Measurements from ENCODE around the gene CAMK1D. TPM values are rescaled to one million over a fixed set of nuclear protein-coding genes. Genes with fewer than 3 reads are reported as not detected.

The CAMK1D gene
- total RNA-seq, 1 donor from 2014 or later, result 6.5 TPM

- H3K36me3 Mint-ChIP-seq (ENCODE audit: low read depth), result no peaks in the 10 kb centered on the region
- no peaks in the 10 kb centered on the region for H3K27me3 Mint-ChIP-seq (ENCODE audit: low read depth)
- H3K9me3 Mint-ChIP-seq, result no peaks in the 10 kb centered on the region
- no peak for TF ChIP-seq CTCF (conservative IDR thresholded peaks at IDR 0.05)
- H3K4me3 Mint-ChIP-seq, result no peak overlapping the region
- DNase-seq (ENCODE audit: low read depth, low spot score), result no peak
- peaks cover 4% of the 10 kb centered on the region for H3K4me1 Mint-ChIP-seq
- no peak overlapping the region for H3K27ac Mint-ChIP-seq (ENCODE audit: unreplicated experiment)
These were observed 138.0 kb downstream of the CAMK1D start for GRCh38 chr10:12487366-12487765.

GRCh38 chr10:12488626-12489025 lies 139.3 kb downstream of the CAMK1D start:
- no peak for TF ChIP-seq CTCF (conservative IDR thresholded peaks at IDR 0.05)
- H3K27me3 Mint-ChIP-seq (ENCODE audit: low read depth), result no peaks in the 10 kb centered on the region
- no peaks in the 10 kb centered on the region for H3K9me3 Mint-ChIP-seq
- DNase-seq (ENCODE audit: low read depth, low spot score), result no peak
- no peaks in the 10 kb centered on the region for H3K36me3 Mint-ChIP-seq (ENCODE audit: low read depth)
- H3K4me3 Mint-ChIP-seq, result no peak overlapping the region
- no peaks in the 10 kb centered on the region for H3K4me1 Mint-ChIP-seq
- H3K27ac Mint-ChIP-seq (ENCODE audit: unreplicated experiment), result no peak overlapping the region

- no peak for TF ChIP-seq CTCF (conservative IDR thresholded peaks at IDR 0.05)
- Mint-ChIP-seq H3K9me3 (no peaks in the 10 kb centered on the region), H3K4me3 (no peak overlapping the region), H3K27ac (ENCODE audit: unreplicated experiment) (no peak overlapping the region), H3K4me1 (no peaks in the 10 kb centered on the region), H3K27me3 (ENCODE audit: low read depth) (no peaks in the 10 kb centered on the region), H3K36me3 (ENCODE audit: low read depth) (no peaks in the 10 kb centered on the region)
- DNase-seq (ENCODE audit: low read depth, low spot score), result no peak
These were observed 140.0 kb downstream of the CAMK1D start for GRCh38 chr10:12489357-12489756.

- Mint-ChIP-seq H3K9me3 (no peaks in the 10 kb centered on the region), H3K27me3 (ENCODE audit: low read depth) (no peaks in the 10 kb centered on the region), H3K4me1 (no peaks in the 10 kb centered on the region), H3K36me3 (ENCODE audit: low read depth) (no peaks in the 10 kb centered on the region), H3K27ac (ENCODE audit: unreplicated experiment) (no peak overlapping the region), H3K4me3 (no peak overlapping the region)
- DNase-seq (ENCODE audit: low read depth, low spot score), result no peak
- TF ChIP-seq CTCF (conservative IDR thresholded peaks at IDR 0.05), result no peak
These were observed 140.5 kb downstream of the CAMK1D start for GRCh38 chr10:12489806-12490205.

GRCh38 chr10:12490963-12491362 lies 141.6 kb downstream of the CAMK1D start:
- TF ChIP-seq CTCF (conservative IDR thresholded peaks at IDR 0.05), result no peak
- no peak overlapping the region for H3K4me3 Mint-ChIP-seq
- H3K9me3 Mint-ChIP-seq, result no peaks in the 10 kb centered on the region
- DNase-seq (ENCODE audit: low read depth, low spot score), result no peak
- H3K36me3 Mint-ChIP-seq (ENCODE audit: low read depth), result no peaks in the 10 kb centered on the region
- H3K27ac Mint-ChIP-seq (ENCODE audit: unreplicated experiment), result no peak overlapping the region
- H3K4me1 Mint-ChIP-seq, result no peaks in the 10 kb centered on the region
- no peaks in the 10 kb centered on the region for H3K27me3 Mint-ChIP-seq (ENCODE audit: low read depth)

GRCh38 chr10:12491491-12491890 lies 142.1 kb downstream of the CAMK1D start:
- Mint-ChIP-seq H3K4me3 (no peak overlapping the region), H3K9me3 (no peaks in the 10 kb centered on the region)
- no peak for TF ChIP-seq CTCF (conservative IDR thresholded peaks at IDR 0.05)

More at GRCh38 chr10:12491491-12491890, 142.1 kb downstream of the CAMK1D start:
- no peak for DNase-seq (ENCODE audit: low read depth, low spot score)
- Mint-ChIP-seq H3K27me3 (ENCODE audit: low read depth) (no peaks in the 10 kb centered on the region), H3K4me1 (no peaks in the 10 kb centered on the region), H3K27ac (ENCODE audit: unreplicated experiment) (no peak overlapping the region), H3K36me3 (ENCODE audit: low read depth) (no peaks in the 10 kb centered on the region)

Measured in neural crest cell (in vitro differentiated cells).